Thyroid gland (tissue), 4 donors: ENCODE measurements around the gene TEX19. TPM values are rescaled to one million over a fixed set of nuclear protein-coding genes. Genes with fewer than 3 reads are reported as not detected.
"Not testable (repeated sequence)": the region's sequence is repeated elsewhere in the genome, so short reads cannot be mapped to it uniquely, and the experiment has no call there.

Experiments used
- DNase-seq, 2 donors: peaks; one replicate each; pipeline ENCODE4 v3.0.0-alpha.2; 2019
- H3K27ac ChIP-seq, 3 donors: fragments of 200-600 bp; sonication (generic); 1 replicate in 2 of 3; 2 replicates in 1 of 3; pipeline ENCODE4 v1.5.1; 2016 to 2019; ENCODE audit warnings: mild to moderate bottlenecking in 1 of 3, moderate library complexity in 1 of 3
- H3K27me3 ChIP-seq: fragments of 200-600 bp; sonication (generic); one replicate; pipeline ENCODE4 v1.5.1; 2019
- H3K36me3 ChIP-seq, 2 donors: fragments of 200-600 bp; sonication (generic); one replicate each; pipeline ENCODE4 v1.5.1; 2016 to 2019
- H3K4me1 ChIP-seq, 2 donors: fragments of 200-600 bp; sonication (generic); one replicate each; pipeline ENCODE4 v1.5.1; 2017 to 2019
- H3K4me3 ChIP-seq, 3 donors: fragments of 200-600 bp; sonication (generic); replicated peaks in 1 of 3; 1 replicate in 2 of 3; 2 replicates in 1 of 3; pipeline ENCODE4 v1.5.1; 2016; ENCODE audit warnings: mild to moderate bottlenecking in 1 of 3
- H3K9me3 ChIP-seq: fragments of 200-600 bp; sonication (generic); one replicate; pipeline ENCODE4 v1.5.1; 2017
- CTCF ChIP-seq, 6 experiments: fragments of 200-600 bp in 3 of 6; fragments of 450-650 bp in 3 of 6; sonication (generic) in 3 of 6; IDR thresholded peaks; one replicate each; pipeline ENCODE4 v1.5.1; 2016 to 2019; ENCODE audit warnings: antibody characterized with exemption in 6 of 6, mild to moderate bottlenecking in 2 of 6, inconsistent platforms in 1 of 6, moderate library complexity in 1 of 6
- POLR2A ChIP-seq, 2 donors: fragments of 450-650 bp; IDR thresholded peaks; one replicate each; pipeline ENCODE4 v1.6.1; 2017; ENCODE audit warnings: antibody characterized with exemption in 2 of 2, mild to moderate bottlenecking in 2 of 2, moderate library complexity in 1 of 2
- WGBS, 2 donors: methylation state at CpG; one replicate each; pipeline ENCODE4 v1.1.5; 2017; 5-methylcytosine and 5-hydroxymethylcytosine counted together
- intact Hi-C: fragments of 100-400 bp; cut with DNase I; formaldehyde crosslinking; loops from one replicate; pipeline ENCODE4 v1.15.1; 2023
- total RNA-seq, 4 donors: library from RNA; depleted of rRNA; stranded (reverse); fragments of >200 nt; gene quantifications; one replicate each; pipeline ENCODE4 v1.2.3, GENCODE V29; 2016

Gene TEX19
- total RNA-seq, 4 donors from 2014 or later, result 0.54 TPM; not detected in 3

- intact Hi-C loops, result no loop called here
- peaks cover 6% of the 10 kb centered on the region for H3K27me3 ChIP-seq
- no peaks in the 10 kb centered on the region for H3K36me3 ChIP-seq
- no peak overlapping the region for H3K27ac ChIP-seq
- H3K4me1 ChIP-seq, result peaks cover 6 to 29% of the 10 kb centered on the region in 2 donors
- DNase-seq, result no peak
- H3K4me3 ChIP-seq, result no peak overlapping the region
- 73 to 81% methylated on average over 46 to 47 of the region's 79 CpGs for WGBS, 2 donors
- no peak for TF ChIP-seq CTCF (IDR thresholded peaks at IDR 0.05)
- no peak for TF ChIP-seq POLR2A (IDR thresholded peaks at IDR 0.05)
- H3K9me3 ChIP-seq, result no peaks in the 10 kb centered on the region
Observed at GRCh38 chr17:82374626-82375331, 15.7 kb downstream of the TEX19 start.

- Histone ChIP-seq H3K27ac (no peak overlapping the region), H3K27me3 (peaks cover 6% of the 10 kb centered on the region), H3K4me1 (peaks cover 6 to 29% of the 10 kb centered on the region in 2 donors), H3K9me3 (no peaks in the 10 kb centered on the region), H3K36me3 (no peaks in the 10 kb centered on the region), H3K4me3 (no peak overlapping the region)
- no peak for TF ChIP-seq POLR2A (IDR thresholded peaks at IDR 0.05)
- no peak for TF ChIP-seq CTCF (IDR thresholded peaks at IDR 0.05)
- intact Hi-C loops, result no loop called here
- 83 to 86% methylated on average over 7 to 28 of the region's 46 CpGs for WGBS, 2 donors
- DNase-seq, result no peak
Observed at GRCh38 chr17:82375359-82376041, 16.5 kb downstream of the TEX19 start.

GRCh38 chr17:82376042-82376730 lies 17.1 kb downstream of the TEX19 start:
- WGBS, 2 donors, result 68 to 82% methylated on average over 13 to 16 of the region's 16 CpGs

GRCh38 chr17:82377294-82377693 lies 18.2 kb downstream of the TEX19 start:
- 44 to 72% methylated on average over 3 to 5 of the region's 5 CpGs for WGBS, 2 donors
- not testable (repeated sequence) for H3K9me3 ChIP-seq

More at GRCh38 chr17:82376042-82376730, 17.1 kb downstream of the TEX19 start:
- Histone ChIP-seq H3K27me3 (peaks cover 6% of the 10 kb centered on the region), H3K36me3 (no peaks in the 10 kb centered on the region), H3K4me3 (no peak overlapping the region), H3K27ac (no peak overlapping the region), H3K9me3 (no peaks in the 10 kb centered on the region), H3K4me1 (peaks cover 6 to 22% of the 10 kb centered on the region in 2 donors)
- intact Hi-C loops, result no loop called here
- no peak for DNase-seq
- TF ChIP-seq POLR2A (IDR thresholded peaks at IDR 0.05) (no peak), CTCF (IDR thresholded peaks at IDR 0.05) (no peak)

GRCh38 chr17:82377924-82378740 lies 19.1 kb downstream of the TEX19 start:
- Histone ChIP-seq H3K9me3 (no peaks in the 10 kb centered on the region), H3K27me3 (peaks cover 6% of the 10 kb centered on the region), H3K36me3 (no peaks in the 10 kb centered on the region), H3K27ac (no peak overlapping the region), H3K4me1 (peaks cover 0 to 2% of the 10 kb centered on the region in 2 donors), H3K4me3 (no peak overlapping the region)
- intact Hi-C loops, result no loop called here
- no peak for DNase-seq
- no peak for TF ChIP-seq POLR2A (IDR thresholded peaks at IDR 0.05)
- TF ChIP-seq CTCF (IDR thresholded peaks at IDR 0.05), result no peak
- 76 to 86% methylated on average over 25 to 29 of the region's 31 CpGs for WGBS, 2 donors

More at GRCh38 chr17:82377294-82377693, 18.2 kb downstream of the TEX19 start:
- H3K4me3 ChIP-seq, H3K27ac ChIP-seq, DNase-seq, H3K36me3 ChIP-seq, intact Hi-C loops, H3K27me3 ChIP-seq: not testable (repeated sequence)
- peaks cover 2 to 11% of the 10 kb centered on the region in 2 donors for H3K4me1 ChIP-seq
